ENCODE measurements around the gene RGPD6. TPM values are rescaled to one million over a fixed set of nuclear protein-coding genes. Genes with fewer than 3 reads are reported as not detected.
"Not testable (repeated sequence)": the region's sequence is repeated elsewhere in the genome, so short reads cannot be mapped to it uniquely, and the experiment has no call there.

Gene RGPD6
- total and polyA plus RNA-seq, 2 of the 4 experiments (the other 2 are of a cell fraction): 6.7 to 10.6 TPM

- H2AK9ac ChIP-seq (replicated peaks; ENCODE audit: low read depth, low read length, poor library complexity); DNase-seq; H3K14ac ChIP-seq (replicated peaks; ENCODE audit: low read depth, low read length); in situ Hi-C loops (cut with MboI; ENCODE audit: low sequenced_read_pairs); H3K4me3 ChIP-seq (ENCODE audit: insufficient read depth, low read depth, low read length); H2BK20ac ChIP-seq (ENCODE audit: low read depth, low read length); H3K9me1 ChIP-seq (ENCODE audit: insufficient read depth, low read length); H3K56ac ChIP-seq (ENCODE audit: extremely low read depth, insufficient read depth, low read length); H3K36me3 ChIP-seq (ENCODE audit: control insufficient read depth, insufficient read depth, low read length); H3K79me1 ChIP-seq (ENCODE audit: low read depth in 1 of 2, low read length in 2 of 2); H2AFZ ChIP-seq (replicated peaks; ENCODE audit: low read length, poor library complexity); CTCF ChIA-PET; BruUV-seq (replicated peaks); dilution Hi-C loops (cut with HindIII; ENCODE audit: low sequenced_read_pairs, unreplicated experiment); H3K9ac ChIP-seq (ENCODE audit: low read depth, low read length); H2AK5ac ChIP-seq (ENCODE audit: low read depth, low read length); H3K9me3 ChIP-seq (ENCODE audit: control insufficient read depth, insufficient read depth, low read length); H4K91ac ChIP-seq (ENCODE audit: insufficient read depth, low read depth, low read length); H3K27me3 ChIP-seq (ENCODE audit: control insufficient read depth, insufficient read depth, low read length); H4K8ac ChIP-seq (ENCODE audit: low read depth in 2 of 2, low read length in 2 of 2); H3K18ac ChIP-seq (ENCODE audit: low read depth, low read length); POLR2A ChIA-PET (ENCODE audit: unreplicated experiment); H2BK120ac ChIP-seq (ENCODE audit: low read depth, low read length); H2BK15ac ChIP-seq (ENCODE audit: low read depth, low read length); intact Hi-C loops (cut with micrococcal nuclease); H3K4me1 ChIP-seq (ENCODE audit: control insufficient read depth, insufficient read depth, low read length); H3K27ac ChIP-seq (ENCODE audit: insufficient read depth, low read length); H3K4me2 ChIP-seq (ENCODE audit: low read depth, low read length); H2BK5ac ChIP-seq (ENCODE audit: low read depth, low read length, poor library complexity, severe bottlenecking); H4K20me1 ChIP-seq (ENCODE audit: insufficient read depth, low read length); H3K4ac ChIP-seq (ENCODE audit: low read depth, low read length); H4K5ac ChIP-seq (ENCODE audit: low read depth, low read length); H3K23ac ChIP-seq (ENCODE audit: low read depth, low read length): not testable (repeated sequence)
- no CpG with 5 or more reads among the region's 45 CpGs for WGBS, 2 experiments (ENCODE audit: extremely low coverage in 2 of 2, insufficient read length in 1 of 2)
- ATAC-seq (ENCODE audit: low read depth): peak; percentile 59
Measured at GRCh38 chr2:110609843-110610612, 33.0 kb upstream of the RGPD6 start.

- in situ Hi-C loops (cut with MboI; ENCODE audit: low sequenced_read_pairs); H2AFZ ChIP-seq (replicated peaks; ENCODE audit: low read length, poor library complexity); H3K9me1 ChIP-seq (ENCODE audit: insufficient read depth, low read length); DNase-seq; H2BK15ac ChIP-seq (ENCODE audit: low read depth, low read length); H3K9ac ChIP-seq (ENCODE audit: low read depth, low read length); H4K20me1 ChIP-seq (ENCODE audit: insufficient read depth, low read length); H4K5ac ChIP-seq (ENCODE audit: low read depth, low read length); H3K23ac ChIP-seq (ENCODE audit: low read depth, low read length); CTCF ChIA-PET; H3K9me3 ChIP-seq (ENCODE audit: control insufficient read depth, insufficient read depth, low read length); H3K79me1 ChIP-seq (ENCODE audit: low read depth in 1 of 2, low read length in 2 of 2); H2AK9ac ChIP-seq (replicated peaks; ENCODE audit: low read depth, low read length, poor library complexity); H4K91ac ChIP-seq (ENCODE audit: insufficient read depth, low read depth, low read length); H3K27ac ChIP-seq (ENCODE audit: insufficient read depth, low read length); H2BK20ac ChIP-seq (ENCODE audit: low read depth, low read length); H2BK5ac ChIP-seq (ENCODE audit: low read depth, low read length, poor library complexity, severe bottlenecking); H3K4ac ChIP-seq (ENCODE audit: low read depth, low read length); H3K4me2 ChIP-seq (ENCODE audit: low read depth, low read length); H4K8ac ChIP-seq (ENCODE audit: low read depth in 2 of 2, low read length in 2 of 2); H3K18ac ChIP-seq (ENCODE audit: low read depth, low read length); POLR2A ChIA-PET (ENCODE audit: unreplicated experiment); ATAC-seq (ENCODE audit: low read depth); dilution Hi-C loops (cut with HindIII; ENCODE audit: low sequenced_read_pairs, unreplicated experiment); H2AK5ac ChIP-seq (ENCODE audit: low read depth, low read length); intact Hi-C loops (cut with micrococcal nuclease); H3K14ac ChIP-seq (replicated peaks; ENCODE audit: low read depth, low read length); H2BK120ac ChIP-seq (ENCODE audit: low read depth, low read length); H3K27me3 ChIP-seq (ENCODE audit: control insufficient read depth, insufficient read depth, low read length); H3K4me3 ChIP-seq (ENCODE audit: insufficient read depth, low read depth, low read length); H3K56ac ChIP-seq (ENCODE audit: extremely low read depth, insufficient read depth, low read length); H3K4me1 ChIP-seq (ENCODE audit: control insufficient read depth, insufficient read depth, low read length); H3K36me3 ChIP-seq (ENCODE audit: control insufficient read depth, insufficient read depth, low read length): not testable (repeated sequence)
- BruUV-seq (replicated peaks): TSS peak; percentile 99
- no CpG with 5 or more reads among the region's 8 CpGs for WGBS, 2 experiments (ENCODE audit: extremely low coverage in 2 of 2, insufficient read length in 1 of 2)
Measured at GRCh38 chr2:110608788-110609502, 31.9 kb upstream of the RGPD6 start.

Data from IMR-90 (cell line).